ENCODE results near the gene CUTA. TPM values are rescaled to one million over a fixed set of nuclear protein-coding genes. Genes with fewer than 3 reads are reported as not detected.

CUTA gene
- total and polyA plus RNA-seq, 2 of the 13 experiments (the other 11 are each of a cell fraction or from before 2014, with no cell fraction given), result 170 to 180 TPM

DNA sequence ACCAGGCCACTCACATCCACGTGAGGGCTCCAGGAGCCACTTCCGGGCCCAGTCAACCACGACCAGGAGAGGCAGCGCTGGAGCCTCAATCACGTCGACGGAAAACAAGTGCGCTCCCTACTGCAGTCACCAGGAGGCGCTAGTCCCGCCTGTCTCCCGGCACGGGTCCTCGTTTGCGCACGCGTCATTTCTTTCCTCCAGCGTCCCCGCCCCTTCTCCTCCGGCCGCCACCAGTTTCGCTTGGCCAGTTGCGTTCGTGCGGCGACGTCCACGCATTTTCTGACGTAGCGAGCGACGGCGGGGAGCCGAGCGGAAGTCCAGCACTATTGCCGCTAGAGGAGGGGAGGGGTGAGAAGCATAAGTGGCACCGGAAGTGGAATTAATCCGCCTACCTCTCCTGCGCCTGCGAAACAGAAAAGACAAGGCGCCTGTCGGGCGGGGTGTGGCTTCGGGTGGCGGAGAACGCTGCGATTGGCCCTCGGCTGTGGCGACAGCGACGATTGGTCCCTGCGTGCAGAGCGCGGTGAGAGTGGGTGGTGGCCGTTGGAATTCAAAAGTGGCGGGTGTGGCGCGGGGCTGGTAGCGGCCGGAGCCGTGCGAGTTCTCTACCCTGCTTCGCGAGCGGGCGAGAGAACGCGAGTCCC, 26.5 kb downstream of the CUTA start, which contains the start of gene KIFC1 (continued):
- TF ChIP-seq, protein P1, sequence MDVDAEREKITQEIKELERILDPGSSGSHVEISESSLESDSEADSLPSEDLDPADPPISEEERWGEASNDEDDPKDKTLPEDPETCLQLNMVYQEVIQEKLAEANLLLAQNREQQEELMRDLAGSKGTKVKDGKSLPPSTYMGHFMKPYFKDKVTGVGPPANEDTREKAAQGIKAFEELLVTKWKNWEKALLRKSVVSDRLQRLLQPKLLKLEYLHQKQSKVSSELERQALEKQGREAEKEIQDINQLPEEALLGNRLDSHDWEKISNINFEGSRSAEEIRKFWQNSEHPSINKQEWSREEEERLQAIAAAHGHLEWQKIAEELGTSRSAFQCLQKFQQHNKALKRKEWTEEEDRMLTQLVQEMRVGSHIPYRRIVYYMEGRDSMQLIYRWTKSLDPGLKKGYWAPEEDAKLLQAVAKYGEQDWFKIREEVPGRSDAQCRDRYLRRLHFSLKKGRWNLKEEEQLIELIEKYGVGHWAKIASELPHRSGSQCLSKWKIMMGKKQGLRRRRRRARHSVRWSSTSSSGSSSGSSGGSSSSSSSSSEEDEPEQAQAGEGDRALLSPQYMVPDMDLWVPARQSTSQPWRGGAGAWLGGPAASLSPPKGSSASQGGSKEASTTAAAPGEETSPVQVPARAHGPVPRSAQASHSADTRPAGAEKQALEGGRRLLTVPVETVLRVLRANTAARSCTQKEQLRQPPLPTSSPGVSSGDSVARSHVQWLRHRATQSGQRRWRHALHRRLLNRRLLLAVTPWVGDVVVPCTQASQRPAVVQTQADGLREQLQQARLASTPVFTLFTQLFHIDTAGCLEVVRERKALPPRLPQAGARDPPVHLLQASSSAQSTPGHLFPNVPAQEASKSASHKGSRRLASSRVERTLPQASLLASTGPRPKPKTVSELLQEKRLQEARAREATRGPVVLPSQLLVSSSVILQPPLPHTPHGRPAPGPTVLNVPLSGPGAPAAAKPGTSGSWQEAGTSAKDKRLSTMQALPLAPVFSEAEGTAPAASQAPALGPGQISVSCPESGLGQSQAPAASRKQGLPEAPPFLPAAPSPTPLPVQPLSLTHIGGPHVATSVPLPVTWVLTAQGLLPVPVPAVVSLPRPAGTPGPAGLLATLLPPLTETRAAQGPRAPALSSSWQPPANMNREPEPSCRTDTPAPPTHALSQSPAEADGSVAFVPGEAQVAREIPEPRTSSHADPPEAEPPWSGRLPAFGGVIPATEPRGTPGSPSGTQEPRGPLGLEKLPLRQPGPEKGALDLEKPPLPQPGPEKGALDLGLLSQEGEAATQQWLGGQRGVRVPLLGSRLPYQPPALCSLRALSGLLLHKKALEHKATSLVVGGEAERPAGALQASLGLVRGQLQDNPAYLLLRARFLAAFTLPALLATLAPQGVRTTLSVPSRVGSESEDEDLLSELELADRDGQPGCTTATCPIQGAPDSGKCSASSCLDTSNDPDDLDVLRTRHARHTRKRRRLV (CRISPR knock-in tag; IDR thresholded peaks at IDR 0.05), result no peak
- TF ChIP-seq RAD51 (IDR thresholded peaks at IDR 0.05; ENCODE audit: borderline replicate concordance) (no peak), JARID2 (CRISPR knock-in tag; IDR thresholded peaks at IDR 0.05; ENCODE audit: insufficient replicate concordance) (no peak), ZNF547 (CRISPR knock-in tag; IDR thresholded peaks at IDR 0.05) (peak; percentile 50; the same call in 1 of the 2 replicates), MYNN (CRISPR knock-in tag; IDR thresholded peaks at IDR 0.05; ENCODE audit: low read depth) (peak; percentile 96), THAP11 (CRISPR knock-in tag; IDR thresholded peaks at IDR 0.05) (peak; percentile 95), ZNF333 (CRISPR knock-in tag; IDR thresholded peaks at IDR 0.05; ENCODE audit: borderline replicate concordance) (0 out of 2 replicates have a peak, but pooled peaks have one; percentile 10), ZNF552 (CRISPR knock-in tag; IDR thresholded peaks at IDR 0.05; ENCODE audit: borderline replicate concordance) (peak; percentile 69; the same call in 1 of the 2 replicates), ZNF761 (CRISPR knock-in tag; conservative IDR thresholded peaks at IDR 0.05) (peak; percentile 83; the same call in 1 of the 2 replicates), JUNB (CRISPR knock-in tag; IDR thresholded peaks at IDR 0.05; ENCODE audit: borderline replicate concordance) (peak; percentile 89), NPAS2 (CRISPR knock-in tag; IDR thresholded peaks at IDR 0.05; ENCODE audit: borderline replicate concordance) (no peak), XRCC5 (optimal IDR thresholded peaks at IDR 0.05; ENCODE audit: low read length) (peak; percentile 98), SAP130 (CRISPR knock-in tag; IDR thresholded peaks at IDR 0.05; ENCODE audit: low read depth) (peak; percentile 100), KLF16 (CRISPR knock-in tag; IDR thresholded peaks at IDR 0.05) (peak in 1 of 2 experiments; percentile 86; a peak in 2 of 4 replicates), ZNF788 (CRISPR knock-in tag; IDR thresholded peaks at IDR 0.05; ENCODE audit: borderline replicate concordance) (peak; percentile 94; the same call in 1 of the 2 replicates), ZNF335 (CRISPR knock-in tag; IDR thresholded peaks at IDR 0.05) (peak; percentile 86; the same call in 1 of the 2 replicates), ZNF136 (CRISPR knock-in tag; IDR thresholded peaks at IDR 0.05; ENCODE audit: low read depth) (0 out of 2 replicates have a peak, but pooled peaks have one; percentile 26), GTF3A (CRISPR knock-in tag; conservative IDR thresholded peaks at IDR 0.05) (no peak), KDM2A (CRISPR knock-in tag; IDR thresholded peaks at IDR 0.05; ENCODE audit: borderline replicate concordance, low read depth) (peak; percentile 96)
- TF ChIP-seq, protein P2, sequence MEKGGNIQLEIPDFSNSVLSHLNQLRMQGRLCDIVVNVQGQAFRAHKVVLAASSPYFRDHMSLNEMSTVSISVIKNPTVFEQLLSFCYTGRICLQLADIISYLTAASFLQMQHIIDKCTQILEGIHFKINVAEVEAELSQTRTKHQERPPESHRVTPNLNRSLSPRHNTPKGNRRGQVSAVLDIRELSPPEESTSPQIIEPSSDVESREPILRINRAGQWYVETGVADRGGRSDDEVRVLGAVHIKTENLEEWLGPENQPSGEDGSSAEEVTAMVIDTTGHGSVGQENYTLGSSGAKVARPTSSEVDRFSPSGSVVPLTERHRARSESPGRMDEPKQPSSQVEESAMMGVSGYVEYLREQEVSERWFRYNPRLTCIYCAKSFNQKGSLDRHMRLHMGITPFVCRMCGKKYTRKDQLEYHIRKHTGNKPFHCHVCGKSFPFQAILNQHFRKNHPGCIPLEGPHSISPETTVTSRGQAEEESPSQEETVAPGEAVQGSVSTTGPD (CRISPR knock-in tag; IDR thresholded peaks at IDR 0.05), result peak; percentile 7; the same call in 1 of the 2 replicates
- TF ChIP-seq, protein P3, sequence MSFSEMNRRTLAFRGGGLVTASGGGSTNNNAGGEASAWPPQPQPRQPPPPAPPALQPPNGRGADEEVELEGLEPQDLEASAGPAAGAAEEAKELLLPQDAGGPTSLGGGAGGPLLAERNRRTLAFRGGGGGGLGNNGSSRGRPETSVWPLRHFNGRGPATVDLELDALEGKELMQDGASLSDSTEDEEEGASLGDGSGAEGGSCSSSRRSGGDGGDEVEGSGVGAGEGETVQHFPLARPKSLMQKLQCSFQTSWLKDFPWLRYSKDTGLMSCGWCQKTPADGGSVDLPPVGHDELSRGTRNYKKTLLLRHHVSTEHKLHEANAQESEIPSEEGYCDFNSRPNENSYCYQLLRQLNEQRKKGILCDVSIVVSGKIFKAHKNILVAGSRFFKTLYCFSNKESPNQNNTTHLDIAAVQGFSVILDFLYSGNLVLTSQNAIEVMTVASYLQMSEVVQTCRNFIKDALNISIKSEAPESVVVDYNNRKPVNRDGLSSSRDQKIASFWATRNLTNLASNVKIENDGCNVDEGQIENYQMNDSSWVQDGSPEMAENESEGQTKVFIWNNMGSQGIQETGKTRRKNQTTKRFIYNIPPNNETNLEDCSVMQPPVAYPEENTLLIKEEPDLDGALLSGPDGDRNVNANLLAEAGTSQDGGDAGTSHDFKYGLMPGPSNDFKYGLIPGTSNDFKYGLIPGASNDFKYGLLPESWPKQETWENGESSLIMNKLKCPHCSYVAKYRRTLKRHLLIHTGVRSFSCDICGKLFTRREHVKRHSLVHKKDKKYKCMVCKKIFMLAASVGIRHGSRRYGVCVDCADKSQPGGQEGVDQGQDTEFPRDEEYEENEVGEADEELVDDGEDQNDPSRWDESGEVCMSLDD (CRISPR knock-in tag; IDR thresholded peaks at IDR 0.05; ENCODE audit: borderline replicate concordance), result peak; percentile 35; the same call in 1 of the 2 replicates

Data from HepG2 (cell line).